GM19468 (cell line): ENCODE measurements around the gene FAM53B.
"Not testable (repeated sequence)": the region's sequence is repeated elsewhere in the genome, so short reads cannot be mapped to it uniquely, and the experiment has no call there.

Experiments used
- ATAC-seq: cut with Tn5 transposase; IDR thresholded peaks from one replicate; pipeline ENCODE4 v1.9.1; 2021; ENCODE audit warnings: mild to moderate bottlenecking, moderate library complexity, moderate number of reproducible peaks; ENCODE audit not compliant: unreplicated experiment; ENCODE audit errors: extremely low read depth

FAM53B gene

DNA sequence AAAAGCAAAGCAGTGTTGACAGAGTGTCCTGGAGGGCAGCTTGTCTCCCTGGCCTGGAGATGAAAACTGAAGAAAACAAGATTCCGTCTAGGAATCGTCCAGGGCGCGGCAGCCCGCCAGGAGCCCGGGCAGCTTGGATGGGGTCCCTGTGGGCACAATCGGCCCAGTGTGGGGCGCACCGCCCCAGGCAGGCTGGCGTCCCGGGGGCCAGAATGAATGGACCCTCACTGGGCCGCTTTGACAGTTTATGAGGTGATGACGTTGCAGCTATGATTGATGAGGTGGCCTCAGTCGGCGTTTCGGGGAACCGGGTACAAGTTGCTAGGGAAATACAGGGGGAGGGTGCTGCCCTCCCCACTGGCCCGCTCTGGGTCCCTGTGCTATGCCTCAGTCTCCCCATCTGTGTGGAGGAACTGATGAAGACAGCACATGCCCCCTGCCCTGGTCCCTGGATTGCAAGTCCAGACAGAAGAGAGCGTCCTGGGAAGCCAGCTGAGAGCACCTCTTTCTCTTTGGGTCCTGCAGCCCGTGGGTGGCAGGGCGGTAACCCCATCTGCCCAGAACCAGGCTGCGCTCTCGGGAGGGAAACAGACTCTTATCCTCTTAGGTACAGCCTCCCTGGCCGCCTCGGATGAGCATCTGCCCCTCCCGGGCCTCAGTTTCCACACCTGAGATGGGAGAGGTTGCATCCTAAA, 151.3 kb downstream of the FAM53B start:
- no peak for ATAC-seq

DNA sequence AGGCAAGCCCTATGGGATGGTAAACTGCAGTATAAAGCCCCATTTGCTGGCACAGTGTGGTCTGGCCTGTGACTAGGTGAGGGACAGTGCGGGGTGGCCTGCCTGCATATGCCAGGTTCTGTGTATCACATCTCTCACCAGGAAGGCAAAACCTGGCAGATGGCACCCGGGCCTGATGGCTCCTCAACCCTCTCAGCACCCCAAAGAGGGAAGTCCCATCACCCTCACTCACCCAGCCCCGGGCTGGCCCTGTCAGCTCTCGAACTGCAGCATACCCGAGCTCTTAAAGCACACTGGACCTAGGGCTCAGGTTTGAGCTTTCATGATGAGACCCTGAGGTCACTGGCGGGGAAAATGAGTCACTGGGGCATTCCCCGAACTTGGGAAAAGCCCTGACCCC, 152.1 kb downstream of the FAM53B start:
- no peak for ATAC-seq

DNA sequence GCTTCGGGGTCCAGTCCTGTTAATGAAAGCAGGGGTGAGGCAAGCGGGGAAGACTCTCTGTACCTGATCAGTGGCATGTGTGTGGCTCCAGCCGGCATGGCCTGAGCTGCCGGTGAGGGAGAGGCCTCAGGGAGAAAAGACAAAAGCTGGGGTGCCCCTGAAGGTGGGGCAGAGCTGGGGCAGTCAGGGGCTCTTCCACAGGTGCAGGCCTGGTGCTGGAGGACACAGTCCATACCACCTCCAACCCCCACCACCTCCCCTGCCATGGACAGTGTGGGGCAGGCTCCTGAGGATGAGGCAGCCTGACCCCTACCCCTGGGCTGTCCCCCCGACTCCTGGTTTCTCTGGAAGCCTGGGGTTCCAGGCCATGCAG, 153.1 kb downstream of the FAM53B start:
- ATAC-seq = no peak

DNA sequence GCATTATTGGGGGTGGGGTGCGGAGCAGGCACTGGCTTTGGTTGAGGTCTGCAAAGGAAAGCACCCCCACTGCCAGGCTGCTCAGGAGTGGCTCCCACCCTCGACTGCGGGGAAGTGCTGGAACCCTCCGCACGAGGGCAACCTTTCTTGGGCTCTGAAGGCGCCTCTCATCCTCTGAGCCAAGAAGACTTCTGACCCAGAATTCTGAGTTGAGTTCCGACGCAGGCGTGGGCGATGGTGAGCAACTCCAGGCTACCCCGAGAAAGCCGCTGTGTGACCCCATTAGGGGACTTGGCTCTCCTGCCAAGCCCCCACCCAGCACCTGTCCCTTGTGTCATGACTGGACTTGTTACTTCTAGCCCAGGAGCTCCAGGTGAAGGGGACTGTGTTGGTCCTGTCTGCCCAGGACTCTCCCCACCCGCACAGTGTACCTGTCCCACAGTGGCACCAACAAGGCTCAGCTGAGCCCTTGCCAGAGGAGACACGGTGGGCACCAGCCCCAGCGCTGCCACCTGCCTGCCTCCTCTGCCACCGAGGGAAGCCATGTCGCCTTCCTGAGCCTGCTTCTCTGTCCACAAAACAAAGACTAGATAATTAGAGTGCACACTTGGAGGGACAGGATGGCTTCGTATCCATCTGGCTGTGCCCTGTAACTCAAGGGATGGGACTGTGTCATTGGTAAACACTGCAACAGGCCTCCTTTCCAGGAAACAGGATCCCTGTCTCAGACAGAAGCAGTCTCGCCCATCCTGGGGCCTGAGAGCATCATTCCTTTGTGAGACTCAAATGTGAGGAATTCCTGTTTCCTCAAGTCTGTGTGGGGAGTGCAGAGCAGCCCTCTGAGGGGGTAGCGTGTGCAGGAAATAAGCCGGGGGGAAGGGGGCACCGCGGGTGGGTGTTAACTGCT, 153.7 kb downstream of the FAM53B start:
- no peak for ATAC-seq

DNA sequence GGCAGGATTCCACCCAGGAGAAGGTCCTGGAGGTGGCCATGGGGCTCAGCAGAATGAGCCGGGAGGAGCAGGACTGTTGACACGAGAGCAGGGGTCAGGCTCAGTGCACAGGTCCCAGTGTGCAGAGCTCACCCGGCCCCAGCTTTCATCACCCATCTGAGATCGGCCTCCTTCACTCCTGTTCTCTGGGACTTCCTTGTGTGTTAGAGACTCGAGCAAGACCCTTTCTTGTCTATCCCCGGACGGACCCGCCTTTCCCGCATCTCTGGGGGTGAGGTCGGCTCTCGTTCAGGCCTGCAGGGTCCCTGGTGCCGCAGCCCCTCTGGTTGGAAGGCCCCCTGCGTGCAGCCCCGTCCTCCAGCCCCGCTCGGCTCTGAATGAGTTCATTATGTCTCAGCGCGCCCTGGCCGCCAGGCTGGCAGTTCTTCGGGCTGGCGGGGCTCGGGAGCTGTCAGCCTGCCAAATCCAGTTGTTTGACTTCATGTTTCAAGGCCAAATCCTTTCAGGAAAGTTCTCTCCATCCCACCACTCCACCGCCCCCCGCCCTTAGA, 154.6 kb downstream of the FAM53B start:
- no peak for ATAC-seq

DNA sequence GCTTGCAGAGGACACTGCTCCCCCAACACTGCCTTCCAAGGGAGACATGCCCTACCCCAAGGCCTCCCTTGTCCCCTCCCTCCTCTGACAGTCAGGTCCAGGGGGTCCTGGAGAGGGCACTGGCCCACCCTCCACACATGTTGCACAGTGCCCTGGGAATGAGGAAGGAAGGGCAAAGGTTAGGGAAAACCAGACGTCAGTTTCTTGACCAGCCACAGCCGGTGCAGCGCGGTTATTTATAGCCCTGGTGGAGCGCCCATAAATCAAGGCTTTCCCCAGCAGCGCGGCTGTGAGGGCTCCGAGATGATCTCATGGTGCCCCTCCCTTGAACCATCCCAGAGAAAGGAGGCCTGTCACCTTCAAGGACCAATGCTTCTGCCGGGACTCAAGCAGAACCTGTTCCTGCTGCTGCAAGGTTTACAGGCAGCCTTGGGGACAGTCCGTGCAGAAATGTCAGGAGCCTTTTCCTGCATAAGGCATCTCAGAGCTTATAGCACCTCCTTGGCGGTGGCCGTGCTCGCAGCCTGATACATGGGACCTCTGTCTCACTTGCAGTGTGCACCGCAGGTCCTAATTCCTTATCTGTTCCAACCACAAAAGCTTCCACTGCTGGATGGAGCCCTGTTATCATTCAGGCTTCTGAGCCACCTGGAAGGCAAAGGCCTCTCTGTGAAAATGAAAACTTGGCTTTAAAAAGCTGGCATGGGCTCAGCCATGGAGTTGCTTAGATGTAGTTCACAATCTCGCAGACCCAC, 155.3 kb downstream of the FAM53B start:
- no peak for ATAC-seq

DNA sequence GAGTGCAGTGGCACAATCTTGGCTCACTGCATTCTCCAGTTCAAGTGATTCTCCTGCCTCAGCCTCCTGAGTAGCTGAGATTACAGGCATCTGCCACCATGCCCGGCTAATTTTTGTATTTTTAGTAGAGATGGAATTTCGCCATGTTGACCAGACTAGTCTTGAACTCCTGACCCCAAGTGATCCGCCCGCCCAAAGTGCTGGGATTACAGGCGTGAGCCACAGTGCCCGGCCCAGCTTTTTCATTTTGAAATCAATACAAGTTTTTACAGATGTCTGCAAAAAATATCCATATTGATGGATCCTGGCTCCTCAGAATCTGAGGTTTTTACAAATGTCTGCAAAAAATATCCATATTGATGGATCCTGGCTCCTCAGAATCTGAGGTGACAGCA, 155.8 kb downstream of the FAM53B start:
- ATAC-seq = not testable (repeated sequence)

DNA sequence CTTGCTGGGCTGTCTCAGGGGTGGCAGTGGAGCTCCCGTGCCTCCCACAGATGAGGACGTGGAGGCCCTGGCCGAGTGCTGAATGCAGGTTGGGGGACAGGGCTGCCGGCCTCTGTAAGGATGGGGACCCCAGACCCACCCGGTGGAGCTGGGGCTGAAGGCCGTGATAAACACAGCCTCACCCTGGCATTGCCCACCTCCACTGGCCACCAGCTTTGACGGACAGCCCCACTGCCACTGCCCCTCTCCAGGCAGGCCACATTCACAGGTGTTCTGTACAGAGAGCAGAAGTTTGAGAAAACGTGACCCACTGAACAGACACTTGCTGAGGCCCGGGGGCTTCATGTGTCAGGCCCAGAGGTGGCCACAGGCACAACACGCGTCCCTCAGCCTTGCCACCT, 156.4 kb downstream of the FAM53B start:
- ATAC-seq = no peak

DNA sequence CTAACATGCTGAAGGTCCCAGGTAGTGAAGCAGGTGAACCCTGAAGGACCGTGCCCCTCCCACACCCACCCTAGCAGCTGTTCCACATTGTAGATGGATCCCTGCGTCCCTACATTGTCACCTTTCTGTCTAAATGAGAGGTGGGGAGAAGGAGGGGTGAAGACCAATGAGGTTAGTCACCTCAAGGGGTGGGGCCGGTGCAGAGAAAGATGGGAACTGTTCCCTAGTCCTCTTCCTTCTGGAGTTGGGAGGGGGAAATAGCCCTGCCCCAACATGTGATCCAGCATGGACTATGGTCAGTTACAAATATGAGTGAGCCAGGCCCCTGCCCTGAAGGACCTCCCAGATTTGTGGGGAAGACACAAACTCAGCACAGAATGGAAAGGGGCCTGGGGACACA, 158.0 kb downstream of the FAM53B start:
- no peak for ATAC-seq

DNA sequence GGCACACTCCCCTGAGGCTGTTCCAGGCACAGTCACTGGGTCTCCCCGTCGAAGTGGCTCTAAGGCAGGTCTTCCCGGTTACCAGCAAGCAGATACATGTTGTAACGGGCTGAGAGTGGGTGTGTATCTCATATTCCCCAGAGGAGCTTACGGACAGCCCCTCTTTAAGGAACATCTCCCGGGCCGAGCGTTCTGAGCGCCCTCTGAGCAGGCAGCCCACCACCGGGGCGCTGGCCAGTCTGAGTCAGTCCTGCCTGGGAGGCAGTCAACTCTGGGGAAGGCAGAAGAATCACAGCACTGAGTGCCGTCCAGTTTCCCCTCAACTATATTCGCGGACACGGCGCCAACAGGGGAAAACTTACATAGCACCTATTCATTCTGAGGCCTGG, 165.2 kb downstream of the FAM53B start:
- ATAC-seq = no peak

DNA sequence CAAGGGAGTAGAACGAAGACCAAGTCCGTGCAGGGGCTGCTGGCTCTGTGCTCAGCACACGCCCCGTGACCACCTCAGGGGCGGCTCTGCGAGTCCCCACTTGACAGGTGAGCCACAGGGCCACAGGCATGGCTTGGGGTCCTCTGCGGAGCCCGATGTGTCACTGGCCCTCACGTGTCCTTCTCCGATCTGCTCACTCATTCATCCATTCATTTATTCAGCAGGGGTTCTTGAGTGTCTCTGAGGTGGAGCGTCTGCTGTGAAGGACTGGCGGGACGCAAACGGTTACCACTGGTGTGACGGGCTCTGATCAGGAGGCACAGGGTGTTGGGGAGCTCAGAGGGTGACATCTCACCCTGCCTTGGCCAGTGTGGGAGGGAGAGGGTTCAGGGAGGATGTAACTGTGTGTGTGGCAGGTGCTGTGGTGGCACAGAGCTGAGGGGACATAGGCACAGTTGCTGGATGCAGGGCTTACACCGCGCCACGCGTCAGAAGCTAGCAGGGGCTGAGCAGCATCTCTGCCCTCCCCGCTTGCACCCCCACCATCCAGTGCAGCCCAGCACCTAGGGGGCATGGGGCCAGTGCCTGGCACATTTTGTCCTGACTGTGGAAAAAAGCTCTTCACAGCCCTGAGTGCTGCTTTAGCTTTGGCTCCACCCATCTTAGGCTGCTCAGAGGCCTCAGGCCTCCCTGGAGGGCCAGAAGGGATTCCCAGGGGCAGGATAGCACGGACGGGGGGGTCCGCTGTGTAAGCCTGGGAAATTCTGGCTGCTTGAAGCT, 165.8 kb downstream of the FAM53B start:
- ATAC-seq = no peak

DNA sequence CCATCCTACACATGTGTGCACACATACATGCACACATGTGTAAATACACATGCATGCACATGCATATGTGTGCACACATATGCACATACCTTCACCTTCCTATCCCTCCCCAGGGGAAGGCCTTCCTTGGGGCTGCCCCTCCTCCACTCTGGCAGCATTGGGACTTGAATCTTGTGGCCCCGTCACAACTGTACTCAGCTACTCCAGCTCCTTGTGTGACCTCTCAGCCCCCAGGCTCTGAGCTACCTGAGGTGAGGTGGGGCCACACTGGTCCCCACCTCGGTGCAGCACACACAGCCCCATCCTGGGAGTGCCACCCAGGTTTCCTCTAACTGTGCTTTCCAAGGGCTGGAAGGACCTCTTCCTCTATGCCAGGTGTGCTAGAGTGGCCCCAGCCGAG, 166.5 kb downstream of the FAM53B start:
- no peak for ATAC-seq

DNA sequence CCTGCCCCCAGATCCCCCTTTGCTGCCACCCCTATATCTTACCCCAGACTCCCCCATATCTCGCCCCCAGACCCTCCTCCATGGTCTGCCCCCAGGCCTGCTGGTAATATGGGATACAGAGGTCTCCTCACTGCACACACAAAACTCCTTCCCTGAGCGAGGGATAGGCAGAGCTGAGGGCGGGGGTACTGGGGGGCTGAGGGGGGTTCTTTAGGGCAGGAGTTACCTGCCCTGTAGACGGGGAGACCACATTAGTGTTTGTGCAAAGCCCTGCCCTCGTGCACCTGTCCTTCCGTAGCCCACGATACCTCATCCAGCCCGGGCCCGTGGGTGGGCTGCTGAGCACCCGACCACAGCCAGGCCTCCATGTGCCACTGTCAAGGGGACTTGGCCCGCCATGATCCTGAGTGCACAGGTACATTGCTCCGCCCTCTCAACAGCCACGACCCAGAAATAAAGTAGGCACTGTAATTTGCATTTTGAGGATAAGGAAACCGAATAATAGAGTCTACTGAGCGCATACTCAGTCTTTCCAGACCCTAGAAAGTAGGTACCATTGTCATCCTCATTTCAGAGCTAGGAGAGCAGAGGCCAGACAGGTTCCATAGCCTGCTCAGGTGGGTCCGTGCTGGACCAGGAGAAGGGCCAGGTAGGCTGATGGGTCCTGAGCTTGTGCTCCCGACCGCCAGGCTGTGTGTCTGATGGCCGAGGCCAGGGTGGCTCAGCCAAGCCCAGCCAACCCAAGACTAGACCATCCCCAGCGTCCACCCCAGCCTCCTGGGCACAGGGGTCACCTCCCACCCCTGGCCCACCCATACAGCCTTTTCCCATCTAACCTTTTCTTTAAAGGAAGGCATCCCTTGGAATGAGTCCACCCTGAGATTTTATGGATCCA, 167.4 kb downstream of the FAM53B start:
- ATAC-seq = no peak

DNA sequence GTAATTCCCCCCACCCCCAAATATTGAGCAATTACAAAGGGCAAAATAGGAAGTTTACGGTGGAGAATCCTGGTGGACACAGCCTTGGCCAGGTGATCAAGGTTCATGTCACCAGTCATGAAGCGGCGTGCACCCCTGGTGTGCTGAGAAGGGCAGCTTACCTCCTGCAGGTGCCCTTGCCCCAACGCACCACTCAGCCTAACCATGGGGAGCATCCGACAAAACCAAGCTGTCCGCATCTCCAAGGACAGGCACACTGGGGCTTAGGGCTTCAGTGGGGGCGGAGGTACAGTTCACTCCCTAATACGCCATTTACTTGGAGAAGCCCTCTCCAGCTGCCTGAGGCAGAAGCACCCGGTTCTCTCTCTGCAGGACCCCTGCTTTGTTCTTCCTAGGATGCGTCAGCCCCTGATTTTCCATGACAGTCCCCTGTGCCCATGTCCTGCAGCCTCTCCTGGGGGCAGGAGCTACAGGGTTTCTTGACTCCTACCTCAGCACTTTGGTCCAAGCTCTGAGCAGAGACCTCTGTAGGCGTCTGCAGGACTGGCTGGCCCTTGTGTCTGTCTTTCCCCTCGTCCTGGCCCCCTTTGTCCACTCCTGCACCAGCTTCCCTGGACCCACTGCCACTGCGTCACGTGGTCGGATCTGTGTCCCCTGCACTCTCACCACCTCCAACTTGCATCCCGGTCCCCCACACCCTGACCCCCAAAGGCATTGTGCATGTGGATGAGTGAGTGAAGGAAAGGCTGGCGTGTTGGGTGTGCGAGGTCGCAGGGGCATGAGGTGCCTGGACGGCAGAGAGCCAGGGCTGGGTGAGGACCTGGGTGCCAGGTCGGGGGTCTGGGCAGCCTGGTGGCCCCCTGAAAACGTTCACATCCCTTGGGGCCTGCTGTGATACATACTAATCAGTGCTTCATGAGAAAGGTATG, 168.8 kb downstream of the FAM53B start:
- ATAC-seq = no peak

DNA sequence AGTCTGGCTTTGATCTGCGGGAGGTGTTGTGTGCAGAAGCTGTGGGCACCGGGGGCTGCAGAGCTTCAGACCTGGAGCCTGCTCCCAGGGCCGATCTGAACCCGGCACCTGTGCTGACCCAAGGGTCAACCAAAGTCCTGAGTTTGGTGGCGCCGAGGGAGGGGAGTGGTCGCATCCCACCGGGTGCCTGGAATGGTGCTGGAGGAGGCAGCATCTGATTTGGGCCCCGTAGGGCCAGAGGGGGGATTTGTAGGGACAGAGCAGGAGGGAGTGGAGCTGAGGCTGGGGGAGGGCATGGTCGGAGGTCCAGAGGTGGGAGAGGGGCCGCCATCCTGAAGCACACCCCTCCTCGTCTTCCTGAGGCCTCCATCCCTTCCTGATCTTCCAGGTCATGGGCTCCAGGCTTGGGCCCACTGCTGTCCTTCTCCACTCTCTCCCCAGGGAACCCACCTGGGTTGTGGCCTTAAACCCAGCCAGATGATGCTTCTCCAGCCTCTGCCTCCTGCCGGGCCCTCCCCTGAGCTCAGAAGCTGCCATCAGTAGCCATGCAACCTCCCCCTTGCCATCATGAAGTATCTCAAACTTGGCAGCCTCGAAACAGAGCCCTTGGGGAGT, 169.6 kb downstream of the FAM53B start:
- no peak for ATAC-seq

DNA sequence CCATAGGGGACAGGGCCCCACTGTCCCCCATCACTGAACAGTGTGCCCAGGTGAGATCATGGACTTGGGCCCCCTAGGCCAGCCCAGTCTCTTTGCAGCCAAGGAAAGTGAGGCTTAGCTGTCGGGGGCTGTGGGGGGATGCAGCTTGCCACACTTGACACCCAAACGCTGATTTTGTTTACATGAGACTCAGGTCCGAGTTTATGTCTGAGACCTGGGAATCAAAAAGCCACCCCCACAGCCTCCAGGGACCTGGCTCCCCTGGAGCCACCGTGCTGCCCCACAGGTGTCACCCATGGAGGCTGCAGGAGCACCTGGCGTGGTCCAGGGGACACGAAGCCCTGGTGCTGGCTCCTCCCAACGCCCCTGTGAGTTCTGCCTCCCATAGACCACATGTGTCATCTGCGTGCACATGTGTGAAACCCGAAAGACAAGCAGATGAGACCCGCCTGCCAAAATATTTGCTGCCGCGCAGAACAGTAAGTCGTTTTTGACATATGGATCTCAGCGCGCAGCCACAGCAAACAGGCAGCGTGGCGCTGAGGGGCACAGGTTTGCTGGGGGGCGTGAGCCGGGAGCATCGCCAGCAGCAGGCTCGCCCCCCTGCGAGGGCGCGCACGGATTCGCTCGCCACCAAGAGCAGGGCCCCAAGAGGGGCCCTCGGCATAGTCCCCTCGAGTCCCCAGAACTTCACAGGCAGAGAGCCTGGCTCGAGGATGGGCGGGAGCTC, 170.3 kb downstream of the FAM53B start:
- ATAC-seq = no peak

DNA sequence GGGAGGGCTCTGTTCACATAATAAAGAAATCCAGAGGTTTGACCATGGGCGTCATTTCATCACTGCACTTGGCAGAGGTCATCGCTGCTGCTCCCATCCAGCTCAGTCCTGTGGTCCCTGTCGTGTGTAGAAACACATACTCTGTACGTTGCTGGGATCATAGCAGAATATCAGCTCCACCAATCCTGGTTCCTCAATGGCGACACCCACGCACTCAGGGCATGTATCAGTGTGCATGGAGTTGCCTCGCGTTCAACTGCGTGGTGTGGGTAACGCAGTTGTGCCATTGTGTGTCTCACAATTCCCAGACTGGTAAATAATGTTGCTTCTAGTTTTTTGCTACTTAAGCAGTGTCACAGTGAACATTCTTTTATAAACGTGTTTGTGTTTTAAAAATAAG, 171.4 kb downstream of the FAM53B start:
- ATAC-seq = no peak
